ENCODE measurements around the gene ITIH4.

Gene ITIH4

DNA sequence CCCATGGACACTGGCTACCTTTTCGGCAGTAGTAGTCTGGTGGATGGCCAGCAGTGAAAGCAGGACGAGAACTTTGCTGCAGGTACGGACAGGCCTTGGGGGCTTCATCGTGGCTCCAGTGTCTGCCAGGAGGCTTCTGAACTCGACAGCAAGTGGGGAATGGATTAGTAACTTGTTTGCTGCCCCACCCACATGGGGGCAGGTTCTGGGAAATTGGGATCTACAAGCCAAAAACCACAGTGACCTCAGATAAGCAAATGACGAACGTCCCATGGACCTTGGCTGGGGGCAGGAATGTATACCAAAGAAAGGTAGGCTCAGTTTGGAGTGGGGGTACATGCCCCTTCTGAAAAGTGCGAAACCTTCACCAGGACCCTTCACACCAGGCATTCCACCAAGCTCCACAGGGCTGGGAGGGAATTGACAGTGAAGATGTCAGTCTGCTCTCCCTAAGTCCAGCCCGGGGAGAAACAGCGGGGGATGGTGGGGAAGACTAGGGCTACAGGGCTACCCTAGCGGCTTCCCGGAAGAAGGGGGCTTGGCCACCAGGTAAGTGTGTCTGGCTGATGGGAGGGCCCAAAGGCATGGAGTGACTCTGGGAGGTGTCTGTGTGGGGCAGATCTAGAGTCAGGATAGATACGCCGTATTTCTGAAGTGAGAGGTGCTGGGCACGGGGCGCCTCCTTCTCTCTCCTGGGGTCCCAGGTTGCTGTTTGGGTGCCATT is at the start of gene ITIH4:
ITIH4 (minus strand) TSS at position 138 of the 724 bp plus-strand sequence; CDS start at position 108, 30 bp downstream.
- no peak for DNase-seq

DNA sequence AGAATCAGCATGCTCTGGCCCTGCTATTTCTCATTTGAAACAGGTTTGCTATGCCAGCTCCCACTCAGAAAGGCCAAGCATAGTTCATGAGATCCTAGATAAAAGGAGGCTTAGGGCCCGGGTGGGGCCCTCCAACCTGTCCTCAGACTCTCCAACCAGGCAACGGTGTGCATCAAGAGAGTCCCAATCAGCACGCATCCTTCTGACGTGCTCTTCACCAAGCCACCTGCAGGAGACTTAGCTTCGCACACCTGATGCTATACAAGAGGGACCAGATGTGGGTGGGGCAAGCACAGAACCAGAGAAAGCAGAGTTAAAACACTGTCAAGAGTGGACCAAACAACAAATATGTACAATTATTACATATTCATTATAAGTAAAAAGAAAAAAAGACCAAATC is 49.6 kb upstream of the ITIH4 start:
- no peak for DNase-seq

DNA sequence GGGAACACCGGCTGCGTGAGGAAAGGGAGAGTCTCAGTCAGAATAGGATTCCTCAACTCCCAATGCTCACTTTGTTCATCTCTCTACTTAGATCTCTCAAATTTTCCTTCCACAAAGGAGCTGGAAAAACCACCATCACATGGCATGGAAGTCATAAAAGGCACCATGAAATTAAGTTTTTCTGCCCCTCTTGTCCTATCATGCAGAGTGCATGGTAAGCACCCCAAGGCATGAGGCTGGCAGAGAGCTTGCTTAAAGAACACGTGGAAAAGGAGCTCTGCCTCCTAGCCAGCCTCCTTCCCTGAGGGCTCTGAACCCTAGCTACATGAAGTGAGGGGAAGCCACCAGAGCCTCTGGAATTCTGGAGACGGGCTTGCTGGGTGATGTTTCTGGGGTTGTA is 49.1 kb upstream of the ITIH4 start:
- no peak for DNase-seq

DNA sequence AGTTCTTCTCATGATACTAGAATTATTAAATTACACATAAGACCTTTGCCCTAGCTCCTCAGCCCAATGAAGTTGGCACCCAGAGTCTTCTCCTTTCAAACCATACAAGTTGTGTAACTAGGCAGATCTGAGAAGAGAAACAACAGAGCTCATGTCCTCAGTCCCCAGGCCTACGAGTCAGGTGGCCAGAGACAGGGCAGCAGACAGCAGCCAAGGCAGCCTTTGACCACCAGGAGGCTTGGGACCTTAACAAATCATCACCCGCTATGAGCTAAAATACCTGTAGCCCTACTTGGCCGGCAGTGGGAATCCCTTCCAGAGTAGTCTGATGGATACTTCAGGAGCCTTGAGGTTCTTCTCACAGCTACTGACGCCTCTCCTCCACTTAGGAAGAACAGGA is 48.6 kb upstream of the ITIH4 start:
- no peak for DNase-seq

DNA sequence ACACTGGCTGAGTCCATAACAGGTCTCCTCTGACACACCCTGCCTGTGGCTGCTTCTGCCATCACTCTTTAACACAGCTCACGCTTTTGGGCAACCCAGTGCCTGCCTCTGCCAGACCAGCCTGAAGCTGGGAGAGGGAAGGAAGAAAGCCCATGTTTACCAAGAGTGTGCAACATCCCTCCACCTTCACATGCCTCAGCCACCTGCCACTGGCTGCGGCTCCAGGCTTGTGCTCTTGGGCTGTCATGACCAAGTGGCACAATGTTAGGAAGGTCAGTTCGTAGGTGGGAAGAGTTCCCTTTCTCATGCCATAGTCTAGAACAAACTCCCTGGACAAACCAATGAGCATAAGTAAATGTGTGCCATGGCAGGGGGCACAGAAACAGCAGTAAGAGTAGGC is 46.6 kb upstream of the ITIH4 start:
- DNase-seq: no peak

DNA sequence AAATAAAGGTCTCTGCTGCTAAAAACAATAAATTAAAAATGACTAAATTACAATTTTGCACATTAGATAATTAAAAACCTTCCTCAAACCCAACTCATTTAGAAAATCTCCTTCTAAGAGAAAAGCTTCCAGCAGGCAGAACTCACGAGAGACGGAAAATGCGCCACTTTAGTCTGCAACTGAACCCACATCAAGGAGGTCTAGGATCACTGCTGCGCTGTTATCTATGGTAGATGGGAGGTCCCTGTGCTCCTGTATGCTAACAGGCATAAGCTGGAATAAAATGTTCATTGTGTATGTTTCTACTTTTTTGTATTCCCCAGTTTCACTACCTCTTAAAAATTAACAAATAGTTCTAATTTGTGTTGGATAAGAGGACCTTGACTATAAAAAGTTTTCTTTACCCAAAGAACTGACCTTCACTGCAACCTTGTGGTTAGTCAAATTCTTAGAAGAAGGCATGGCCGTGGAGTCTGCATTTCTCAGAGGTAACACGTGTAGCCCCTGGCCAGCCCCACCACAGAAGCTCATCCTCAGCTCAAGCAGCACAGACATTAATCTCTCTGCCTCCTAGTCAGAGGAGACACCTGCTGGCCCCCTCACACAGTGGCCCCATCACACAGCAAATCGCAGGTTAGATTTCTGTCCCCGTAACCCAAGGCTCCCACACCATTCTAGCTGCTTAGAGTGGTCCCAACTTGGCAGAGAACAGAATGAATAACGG is 44.6 kb upstream of the ITIH4 start:
- DNase-seq: no peak

DNA sequence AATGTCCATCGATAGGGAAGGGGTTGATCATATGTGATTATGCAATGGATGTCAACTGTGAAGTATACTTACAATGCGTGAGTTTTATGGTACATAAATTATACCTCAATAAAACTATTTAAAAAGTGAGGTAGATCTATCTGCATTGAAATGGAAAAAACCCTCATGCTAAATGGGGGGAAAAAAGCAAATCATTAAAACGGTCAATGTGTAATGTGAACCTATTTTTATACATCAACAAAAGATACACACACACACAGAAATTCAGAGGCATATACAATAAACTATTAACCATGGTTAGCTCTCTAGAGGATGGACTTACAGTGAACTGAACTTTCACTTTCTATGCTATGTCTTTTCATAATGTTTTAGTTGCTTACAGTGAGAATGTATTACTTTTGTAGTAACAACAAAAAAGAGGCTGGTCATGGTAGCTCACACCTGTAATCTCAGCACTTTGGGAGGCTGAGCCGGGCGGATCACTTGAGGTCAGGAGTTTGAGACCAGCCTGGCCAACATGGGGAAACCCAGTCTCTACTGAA is 43.8 kb upstream of the ITIH4 start:
- DNase-seq: no peak

DNA sequence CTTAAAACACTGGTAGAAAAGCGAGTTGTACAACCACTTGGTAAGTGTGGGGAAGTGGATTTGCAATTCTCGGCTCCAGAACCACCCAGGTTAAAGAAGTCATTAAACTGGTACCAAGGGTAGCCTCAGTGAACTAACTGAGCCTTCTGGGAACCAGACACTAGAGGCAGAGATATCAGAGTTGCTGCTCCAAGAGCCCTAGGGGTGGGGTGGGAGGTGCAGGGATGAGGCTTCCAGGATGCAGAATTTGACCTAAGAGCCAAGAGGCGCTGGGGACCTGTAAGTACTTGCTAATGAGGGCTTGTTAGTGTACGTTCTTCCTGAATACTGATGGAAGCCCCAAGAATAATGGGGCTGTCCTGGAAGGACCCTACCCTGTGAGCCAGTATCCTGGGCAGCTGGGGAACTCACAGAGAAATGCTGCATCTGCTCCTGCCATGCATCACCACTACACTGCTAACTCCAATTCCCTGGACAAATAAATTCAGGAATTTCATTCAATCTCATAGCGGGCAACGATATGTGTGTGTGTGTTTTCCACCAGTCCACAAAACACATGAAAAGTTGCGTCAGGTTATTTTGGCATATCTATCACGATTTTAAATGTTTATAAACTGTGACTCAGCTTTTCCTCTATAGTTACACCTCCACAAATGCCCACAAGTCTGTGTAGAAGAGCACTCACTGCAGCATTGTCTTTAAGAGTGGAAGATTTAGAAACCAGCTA is 43.1 kb upstream of the ITIH4 start:
- no peak for DNase-seq

DNA sequence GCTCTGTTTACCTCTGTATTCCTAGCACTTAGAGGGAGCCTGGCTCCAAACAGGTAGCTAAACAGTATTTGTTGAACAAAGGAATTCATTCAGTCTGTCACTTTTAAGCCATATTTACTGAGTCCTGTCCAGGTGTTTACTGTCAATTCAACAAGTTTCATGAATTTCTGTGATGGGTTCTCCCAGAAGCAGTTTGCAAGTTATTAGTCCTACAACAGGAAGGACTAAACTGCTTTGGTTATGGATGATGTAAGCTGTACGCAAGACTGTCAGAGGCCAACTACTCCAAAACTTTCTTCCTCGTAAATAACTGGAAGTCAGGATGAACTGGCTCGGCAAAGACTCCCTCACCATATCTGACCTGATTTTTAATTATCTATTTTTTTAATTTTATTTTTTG is 41.8 kb upstream of the ITIH4 start:
- DNase-seq: no peak

DNA sequence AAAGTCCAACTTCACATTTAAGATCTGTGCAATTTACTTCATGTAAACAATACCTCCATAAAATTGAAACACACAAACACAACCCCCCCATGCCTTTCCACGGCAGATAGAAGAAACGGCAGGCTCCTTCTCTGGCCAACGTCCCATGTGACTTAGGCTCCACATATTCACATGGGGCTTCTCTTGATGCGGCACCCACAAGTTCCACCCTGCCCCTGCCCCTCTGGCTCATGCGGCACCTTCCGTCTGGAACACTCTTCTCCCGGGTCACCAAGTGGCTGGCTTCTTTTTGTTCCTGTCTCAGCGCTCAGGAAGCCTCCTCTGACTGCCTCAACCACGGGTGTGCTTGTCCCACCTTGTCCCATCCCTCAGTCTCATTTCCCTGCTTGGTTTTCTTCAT is 41.3 kb upstream of the ITIH4 start:
- no peak for DNase-seq

DNA sequence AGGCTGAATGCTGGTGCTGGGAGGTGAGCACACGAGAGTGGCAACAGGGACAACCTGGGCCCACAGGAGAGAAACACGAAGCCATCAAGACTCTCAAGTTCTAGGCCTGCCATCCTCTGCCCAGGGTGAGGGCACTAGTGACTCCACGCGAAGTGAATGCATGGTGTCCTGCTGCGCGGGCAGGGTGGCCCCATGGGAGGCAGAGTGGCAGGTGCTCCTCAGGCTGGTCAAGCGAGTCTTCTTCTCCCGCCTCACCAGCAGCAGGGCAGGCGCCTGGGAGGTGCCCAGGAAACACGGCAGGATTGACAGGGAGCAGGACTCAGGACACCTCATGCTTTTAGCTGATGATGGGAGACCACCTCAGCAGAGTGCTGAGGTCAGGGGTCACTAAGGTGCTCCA is 40.0 kb upstream of the ITIH4 start:
- DNase-seq: no peak

DNA sequence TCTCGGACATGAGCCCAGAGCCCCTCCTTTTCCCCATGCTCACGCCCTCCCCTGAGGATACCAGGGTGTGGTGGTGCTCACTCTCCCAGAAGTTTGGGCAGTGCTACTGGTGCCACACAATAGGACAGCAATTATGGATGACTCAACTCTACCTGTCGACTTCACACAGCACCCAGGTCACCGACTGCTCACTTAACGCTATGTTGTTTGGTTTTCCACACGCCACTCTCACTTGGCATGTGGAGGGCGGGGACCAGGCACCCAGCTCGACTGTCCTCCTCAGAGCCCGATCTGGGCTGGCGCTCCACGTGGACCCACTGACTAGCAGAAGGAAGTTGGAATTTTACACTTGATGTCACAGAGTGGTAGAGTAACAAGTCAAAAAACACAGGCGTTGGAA is 36.0 kb upstream of the ITIH4 start:
- DNase-seq: no peak

DNA sequence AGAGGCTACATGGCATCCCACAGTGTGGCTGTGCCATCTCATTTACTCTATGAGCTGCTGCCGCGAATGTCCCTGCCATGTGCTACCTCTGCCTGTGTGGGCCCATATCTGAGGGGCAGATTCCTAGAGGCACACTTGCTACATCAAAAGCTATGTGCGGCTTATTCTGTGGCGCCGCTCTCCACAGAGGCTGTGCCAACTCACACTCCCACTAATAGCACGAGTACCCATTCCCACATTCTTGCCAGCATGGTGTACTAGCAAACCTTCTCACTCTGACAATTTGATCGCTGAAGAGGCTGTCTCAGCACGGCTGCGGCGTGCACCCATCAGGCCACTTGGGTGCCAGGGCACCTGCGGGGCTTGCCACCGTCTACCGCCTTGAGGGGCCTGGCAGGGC is 35.5 kb upstream of the ITIH4 start:
- no peak for DNase-seq

DNA sequence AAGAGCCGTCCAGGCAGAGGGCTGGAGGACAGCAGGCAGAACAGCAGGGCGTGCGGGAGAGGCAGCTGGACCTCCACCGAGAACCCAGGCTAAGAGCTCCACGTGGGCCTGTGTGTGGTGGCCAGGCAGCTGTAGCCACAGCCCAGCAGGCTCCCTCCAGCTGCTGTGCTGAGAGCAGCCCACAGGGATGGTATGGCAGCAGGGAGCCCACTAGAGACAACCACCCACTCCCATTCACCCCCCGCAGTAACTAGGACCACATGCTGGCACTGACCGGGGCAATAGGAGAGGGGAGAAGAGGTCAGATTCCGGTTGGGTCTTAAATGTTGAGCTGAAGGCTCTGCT is 29.9 kb upstream of the ITIH4 start:
- DNase-seq: no peak

DNA sequence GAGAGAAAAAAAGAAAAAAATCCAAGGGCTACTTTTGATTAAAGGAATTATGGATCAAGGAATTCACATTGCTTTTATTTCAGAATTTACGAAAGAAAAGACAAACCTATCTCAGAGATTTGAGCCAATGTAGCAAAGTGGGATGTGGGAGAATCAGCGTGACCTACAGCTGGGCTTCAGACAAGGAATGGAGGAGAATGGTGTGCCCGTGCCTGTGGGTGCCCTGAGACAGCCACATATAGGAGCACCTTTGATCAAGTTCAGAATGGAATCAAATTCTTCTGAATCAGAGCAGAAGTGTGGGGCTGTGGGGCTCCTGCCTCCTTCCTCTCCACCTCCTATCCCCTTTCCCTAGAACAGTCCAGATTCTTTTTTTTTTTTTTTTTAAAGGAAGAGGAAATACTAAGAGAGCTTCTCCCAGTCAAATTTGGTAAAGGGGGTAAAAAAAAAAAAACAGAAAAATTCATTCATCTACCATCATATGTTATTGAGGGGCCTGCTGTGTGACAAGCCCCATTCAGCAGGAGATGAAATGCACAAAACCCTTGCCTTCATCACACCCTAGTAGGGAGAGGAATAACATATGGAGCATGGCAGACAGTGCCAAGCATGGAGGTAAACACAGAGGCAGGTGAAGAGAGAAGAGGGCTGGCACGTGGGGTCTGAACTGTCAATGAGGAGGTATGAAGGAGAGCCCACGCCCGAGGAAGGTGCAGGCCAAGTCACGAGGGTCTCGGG is 29.4 kb upstream of the ITIH4 start:
- no peak for DNase-seq

DNA sequence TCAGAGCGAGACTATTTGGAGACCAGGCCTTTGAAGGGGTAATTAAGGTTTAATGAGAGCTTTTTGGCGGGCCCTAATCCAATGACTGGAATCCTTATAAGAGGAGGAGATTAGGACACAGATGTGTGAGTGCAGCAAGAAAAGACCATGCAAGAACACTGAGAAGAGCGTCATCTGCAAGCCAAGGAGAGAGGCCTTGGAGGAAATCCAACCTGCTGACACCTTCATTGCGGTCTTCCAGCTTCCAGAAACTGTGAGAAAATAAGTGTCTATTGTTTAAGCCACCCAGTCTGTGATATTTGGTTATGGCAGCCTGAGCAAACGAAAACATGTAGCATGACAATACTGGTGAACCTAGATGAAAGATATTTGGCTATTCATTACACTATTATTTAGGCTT is 27.4 kb upstream of the ITIH4 start:
- no peak for DNase-seq

DNA sequence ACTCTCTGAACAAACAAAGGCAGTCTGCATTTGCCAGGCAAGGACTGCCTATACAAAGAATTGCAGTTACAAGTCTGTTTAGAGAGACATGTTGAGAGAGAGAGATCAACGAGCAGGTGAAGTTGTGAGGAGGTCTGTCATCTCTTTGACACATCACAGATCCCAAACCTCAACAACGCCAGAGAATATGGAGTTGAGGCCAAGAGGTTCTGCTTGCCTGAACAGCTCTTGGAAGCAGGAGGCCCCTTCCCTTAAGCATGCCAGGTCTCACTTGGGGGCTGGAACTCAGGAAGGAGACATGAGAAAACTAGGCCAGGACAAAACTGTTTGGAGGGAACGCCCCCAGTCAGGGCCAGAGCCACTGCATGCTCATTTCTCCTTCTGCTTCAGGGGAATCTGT is 26.7 kb upstream of the ITIH4 start:
- no peak for DNase-seq

DNA sequence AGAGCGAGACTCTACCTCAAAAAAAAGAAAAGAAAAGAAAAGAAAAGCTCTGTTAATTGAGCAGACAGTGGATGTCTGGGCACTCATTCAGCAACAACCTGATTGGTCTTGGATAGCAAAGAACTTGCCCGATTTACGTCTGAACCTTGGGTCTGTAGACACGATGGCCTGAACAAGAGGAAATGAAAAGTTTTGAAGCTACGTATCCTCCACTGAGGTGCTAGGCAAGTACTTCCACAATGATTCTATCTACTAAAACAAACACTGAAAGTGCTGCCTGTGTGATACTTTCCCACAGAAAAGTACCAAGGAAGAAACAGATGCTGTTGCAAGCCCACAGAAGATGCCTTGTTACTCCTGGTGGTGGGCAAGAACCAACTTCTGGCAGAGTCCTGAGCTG is 26.2 kb upstream of the ITIH4 start:
- DNase-seq: no peak

DNA sequence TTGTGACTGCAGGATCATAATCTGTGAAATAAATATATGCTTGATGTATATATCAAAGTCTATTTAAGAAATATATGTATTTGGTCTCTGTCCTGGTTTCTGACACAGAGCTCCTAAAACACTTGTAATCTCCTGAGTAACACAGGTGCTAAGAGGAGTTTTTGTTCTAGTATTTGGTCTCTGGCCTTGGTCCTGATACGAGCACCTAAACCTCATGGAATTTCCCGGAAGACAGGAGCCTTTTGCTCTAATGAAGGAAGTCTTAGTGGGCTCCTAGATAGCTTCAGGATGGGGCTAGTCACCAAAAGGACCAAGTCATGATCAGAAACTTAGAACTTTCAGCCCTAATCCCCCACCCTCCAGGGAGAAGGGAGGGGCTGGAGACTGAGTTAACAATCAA is 23.5 kb upstream of the ITIH4 start:
- DNase-seq: no peak

DNA sequence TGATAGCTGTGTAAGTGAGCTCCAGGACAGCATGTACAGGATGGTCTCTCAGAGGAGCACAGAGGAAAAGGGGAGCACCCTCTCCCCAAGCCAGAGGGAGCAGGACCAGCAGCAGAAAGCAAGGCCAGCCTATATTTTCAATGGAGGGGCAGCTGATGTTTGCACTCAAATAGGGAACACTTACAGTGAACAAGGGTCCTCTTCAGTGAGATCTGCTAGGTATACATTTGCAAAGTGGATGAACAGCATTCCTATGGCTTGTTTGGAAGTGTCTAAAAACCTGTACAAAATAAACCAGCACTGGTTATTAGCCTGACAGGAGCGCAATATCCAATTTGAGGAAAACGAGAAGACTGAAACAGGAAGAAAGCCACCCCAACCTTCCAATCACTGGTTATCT is 21.9 kb upstream of the ITIH4 start:
- DNase-seq: no peak

DNA sequence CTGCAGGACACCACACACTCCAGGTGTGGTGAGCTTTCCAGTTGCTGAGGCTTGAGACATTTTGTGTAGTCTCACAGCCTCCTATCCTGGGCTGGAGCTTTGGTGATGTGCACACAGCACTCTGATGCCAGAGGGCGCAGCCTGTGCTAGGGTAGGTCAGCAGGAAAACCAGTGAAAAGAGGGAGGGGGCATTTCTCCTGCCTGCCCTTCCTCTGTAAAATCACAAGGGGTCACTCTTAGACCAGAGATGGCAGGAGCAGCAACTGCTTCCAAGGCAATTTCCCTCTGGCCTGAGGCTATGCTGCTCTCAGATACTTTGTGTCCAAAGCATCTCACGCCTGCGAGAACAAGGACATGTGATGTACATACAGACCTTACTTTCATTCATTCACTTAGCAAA is 20.9 kb upstream of the ITIH4 start:
- DNase-seq: peak; percentile 54

DNA sequence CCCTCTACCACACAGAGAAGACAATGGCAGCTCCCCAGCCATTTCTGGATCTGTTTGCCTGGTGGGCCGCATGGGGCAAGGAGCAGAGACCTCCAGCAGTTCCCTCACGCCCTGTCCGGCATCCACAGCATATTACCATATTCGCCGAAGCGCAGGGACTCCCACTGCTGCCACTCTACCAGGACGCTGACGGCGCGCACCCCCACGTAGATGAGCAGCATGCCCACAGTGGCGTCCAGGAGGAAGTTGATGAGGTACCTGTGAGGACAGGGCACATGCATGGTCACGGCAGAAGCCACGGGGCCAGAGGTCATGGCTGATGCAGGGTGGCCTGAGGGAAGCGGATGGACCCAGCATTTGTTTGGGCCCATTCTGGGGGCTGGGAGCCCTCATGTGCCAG is 19.2 kb upstream of the ITIH4 start:
- no peak for DNase-seq

DNA sequence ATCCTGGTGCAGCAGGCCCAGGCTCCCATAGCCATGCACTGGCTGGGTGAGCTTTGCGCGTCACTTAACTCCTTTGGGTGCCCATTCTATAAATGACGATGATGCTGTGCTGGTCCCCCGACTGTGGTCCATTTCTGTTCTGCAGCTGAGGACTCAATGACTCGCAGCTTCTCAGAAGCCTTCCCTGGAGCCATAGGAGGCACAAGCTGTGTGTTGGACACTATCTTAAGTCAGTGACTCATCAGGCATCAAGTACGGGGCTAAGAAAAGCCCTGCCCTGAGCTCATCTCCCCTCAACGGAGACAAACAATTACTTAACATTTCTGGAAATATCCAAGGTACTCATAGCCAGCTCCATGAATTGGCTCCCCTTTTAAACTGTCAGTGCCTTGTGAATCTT is 18.1 kb upstream of the ITIH4 start:
- no peak for DNase-seq

All from activated CD4-positive, alpha-beta T cell treated with anti-CD3 and anti-CD28 coated beads, Interleukin-2, Interleukin-6, amounts not matched to agents 100 ng/mL and 50 ng/mL, durations not matched to agents 16 hours and 8 hours (primary cell).